Ecto neural progenitor cell (in vitro differentiated cells): ENCODE data around the gene ULBP1.
"Not testable (repeated sequence)": the region's sequence is repeated elsewhere in the genome, so short reads cannot be mapped to it uniquely, and the experiment has no call there.

Experiments used
- DNase-seq: peaks from one replicate; pipeline ENCODE4 v3.0.0-alpha.2; 2018; ENCODE audit warnings: low spot score

Gene ULBP1

GRCh38 chr6:149963462-149964307 lies at the start of gene ULBP1:
TSS of gene ULBP1 (plus strand) at chr6:149963943. CDS start at chr6:149964050, 107 bp downstream.
- peak; percentile 91 for DNase-seq

- DNase-seq, result no peak
Measured at GRCh38 chr6:149915970-149916865, 47.5 kb upstream of the ULBP1 start.

- DNase-seq, result no peak
Measured at GRCh38 chr6:149917679-149918078, 46.1 kb upstream of the ULBP1 start.

DNA sequence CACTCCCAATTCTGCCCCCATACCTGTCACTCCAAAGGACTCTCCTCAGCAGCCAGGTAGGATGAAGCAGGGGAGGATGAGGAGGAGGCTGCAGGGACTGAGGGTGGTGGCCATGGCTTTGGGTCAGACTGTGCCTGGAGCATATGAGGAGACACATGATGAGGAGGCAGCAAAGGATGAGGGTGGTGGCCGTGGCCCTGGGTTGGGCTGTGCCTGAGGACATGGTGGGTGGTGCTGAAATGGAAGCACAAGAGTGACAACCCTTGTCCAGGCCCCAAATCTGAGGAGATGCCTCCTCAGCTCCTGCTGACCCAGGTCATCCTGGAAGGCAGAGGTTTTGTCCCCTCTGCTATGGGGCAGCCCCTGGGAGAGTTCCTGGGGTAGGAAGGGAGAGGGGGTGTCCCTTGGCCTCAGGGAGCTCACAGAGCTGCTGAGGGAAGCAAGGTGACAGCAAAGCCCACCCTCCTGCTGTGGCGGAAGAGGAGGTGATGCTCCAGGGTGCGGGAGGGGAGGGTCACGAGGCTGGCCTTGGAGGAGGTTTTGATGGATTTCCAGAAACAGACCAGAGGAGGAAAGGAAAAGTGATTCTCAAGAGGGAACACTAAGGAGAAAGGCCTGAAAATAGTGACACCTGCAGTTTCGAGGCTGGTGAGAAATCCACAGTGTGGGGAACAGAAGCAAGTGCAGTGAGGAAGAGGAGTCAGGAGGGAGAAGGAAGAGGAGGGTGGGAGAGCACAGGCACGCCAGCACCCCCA lies 45.4 kb upstream of the ULBP1 start:
- DNase-seq, result no peak

GRCh38 chr6:149919126-149919833 lies 44.5 kb upstream of the ULBP1 start:
- not testable (repeated sequence) for DNase-seq

- no peak for DNase-seq
Measured at GRCh38 chr6:149919834-149920225, 43.9 kb upstream of the ULBP1 start.

DNA sequence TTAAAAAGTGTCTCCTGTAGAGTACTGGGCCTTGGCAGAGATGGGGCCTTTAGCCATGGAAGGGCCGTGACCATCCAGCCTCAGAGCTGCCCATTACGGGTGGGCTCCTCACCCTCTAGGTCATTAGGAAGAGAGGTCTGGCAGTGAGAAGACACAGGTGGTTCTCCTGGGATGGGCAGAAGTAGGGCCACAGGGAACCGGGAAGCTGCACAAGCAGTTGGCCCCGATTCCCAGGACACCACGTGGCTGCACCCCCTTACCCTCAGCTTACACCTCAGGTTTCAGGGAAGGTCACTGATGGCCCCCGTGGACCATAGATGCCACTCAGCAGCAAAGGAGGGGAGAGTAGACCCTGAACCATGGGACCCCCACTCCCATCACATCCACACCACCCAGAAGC lies 42.4 kb upstream of the ULBP1 start:
- no peak for DNase-seq

GRCh38 chr6:149922091-149922490 lies 41.7 kb upstream of the ULBP1 start:
- not testable (repeated sequence) for DNase-seq

DNA sequence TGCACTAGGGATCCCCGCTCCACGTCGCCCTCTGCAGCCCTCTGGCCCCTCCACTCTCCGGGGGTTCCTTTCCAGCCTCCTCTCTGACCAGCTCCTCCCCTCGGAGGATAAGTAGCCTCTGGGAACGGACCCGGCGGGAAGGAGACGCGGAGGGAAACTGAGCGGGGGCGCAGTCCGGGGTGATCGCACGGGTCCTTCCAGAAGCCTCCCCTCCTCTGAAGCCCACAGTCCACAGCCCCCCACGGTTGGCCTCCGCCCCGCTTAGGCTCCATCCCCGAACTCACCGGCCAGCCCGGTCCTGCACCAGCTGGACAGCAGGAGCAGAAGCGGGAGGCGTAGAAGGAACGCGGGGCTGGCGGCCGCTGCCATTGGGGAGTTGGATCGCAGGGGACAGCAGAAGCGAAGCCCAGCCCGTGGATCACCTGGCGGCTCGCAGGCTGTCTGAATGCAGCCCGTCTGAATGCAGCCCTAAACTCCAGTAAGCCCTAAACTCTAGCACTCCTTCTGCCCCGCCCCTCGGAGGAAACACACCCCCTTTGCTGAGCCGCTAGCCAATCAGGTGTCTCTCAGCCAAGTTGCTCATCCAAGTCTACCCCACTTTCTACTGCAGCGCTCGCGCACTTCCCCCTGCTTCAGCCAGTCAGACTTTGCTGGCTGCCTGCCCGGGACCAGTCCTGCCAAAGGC lies 41.0 kb upstream of the ULBP1 start, which contains the start of gene RAET1G:
Gene RAET1G (minus strand): TSS at position 480 of the 685 bp plus-strand sequence. CDS start 111 bp downstream, at position 369.
- peak; percentile 91 for DNase-seq

DNA sequence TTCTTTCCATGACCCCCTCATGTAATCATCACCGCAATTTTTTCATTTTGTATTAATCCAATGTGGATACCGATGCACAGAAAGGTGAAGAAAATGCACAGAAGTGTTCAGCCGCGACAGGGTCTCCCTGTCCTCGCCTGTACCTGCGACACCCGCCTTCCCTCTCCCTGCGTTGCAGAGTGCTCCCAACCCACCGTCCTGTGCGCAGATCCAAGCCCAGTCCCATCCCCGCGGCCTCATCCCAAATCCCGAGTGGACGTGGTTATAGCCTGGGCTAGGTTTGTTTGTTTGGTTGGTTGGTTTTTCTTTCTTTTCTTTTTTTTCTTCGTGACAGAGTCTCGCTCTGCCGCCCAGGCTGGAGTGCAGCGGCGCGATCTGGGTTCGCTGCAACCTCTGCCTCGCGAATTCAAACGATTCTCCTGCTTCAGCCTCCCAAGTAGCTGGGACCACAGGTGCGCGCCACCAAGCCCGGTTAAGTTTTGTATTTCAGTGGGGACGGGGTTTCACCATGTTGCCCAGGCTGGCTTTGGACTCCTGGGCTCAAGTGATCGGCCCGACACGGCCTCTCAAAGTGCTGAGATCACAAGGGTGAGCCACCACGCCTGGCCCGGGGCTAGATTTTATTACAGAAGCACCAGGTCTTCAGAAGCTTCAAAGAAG lies 40.3 kb upstream of the ULBP1 start:
- no peak for DNase-seq

DNA sequence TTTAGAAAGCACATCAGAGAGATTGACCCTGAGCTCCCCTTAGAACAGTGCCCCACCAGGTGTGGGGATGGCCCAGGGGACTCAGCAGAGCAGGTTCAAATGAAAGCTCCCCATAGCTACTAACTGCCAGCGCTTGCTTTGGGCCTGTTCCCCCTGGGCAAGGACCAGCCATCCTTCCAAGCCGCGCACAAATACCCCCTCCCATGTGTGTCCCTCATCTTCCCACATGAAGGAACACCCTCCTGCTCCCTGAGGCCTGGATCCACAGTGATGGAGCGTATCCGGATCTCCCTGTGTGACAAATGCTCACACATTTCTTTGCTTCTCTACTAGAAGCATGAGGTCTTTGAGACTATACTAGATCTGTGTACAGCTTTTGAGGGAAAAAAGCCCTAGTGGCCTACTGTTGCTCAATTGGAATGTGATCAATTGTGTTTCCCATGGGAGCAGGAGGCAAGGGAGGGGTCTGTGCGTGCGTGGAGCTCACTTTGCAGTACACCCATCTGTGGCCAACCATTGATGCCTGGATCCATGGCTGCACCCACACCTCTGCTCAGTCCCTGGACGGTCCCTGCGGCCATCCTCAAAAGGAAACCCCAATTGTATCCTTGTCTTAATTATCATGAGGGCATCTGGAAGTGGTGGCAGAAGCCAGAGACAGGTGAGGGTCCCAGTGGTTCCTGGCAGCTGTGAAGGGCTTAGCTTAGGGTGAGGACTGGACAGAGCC lies 39.4 kb upstream of the ULBP1 start:
- no peak for DNase-seq

GRCh38 chr6:149924933-149925252 lies 38.9 kb upstream of the ULBP1 start:
- no peak for DNase-seq

DNA sequence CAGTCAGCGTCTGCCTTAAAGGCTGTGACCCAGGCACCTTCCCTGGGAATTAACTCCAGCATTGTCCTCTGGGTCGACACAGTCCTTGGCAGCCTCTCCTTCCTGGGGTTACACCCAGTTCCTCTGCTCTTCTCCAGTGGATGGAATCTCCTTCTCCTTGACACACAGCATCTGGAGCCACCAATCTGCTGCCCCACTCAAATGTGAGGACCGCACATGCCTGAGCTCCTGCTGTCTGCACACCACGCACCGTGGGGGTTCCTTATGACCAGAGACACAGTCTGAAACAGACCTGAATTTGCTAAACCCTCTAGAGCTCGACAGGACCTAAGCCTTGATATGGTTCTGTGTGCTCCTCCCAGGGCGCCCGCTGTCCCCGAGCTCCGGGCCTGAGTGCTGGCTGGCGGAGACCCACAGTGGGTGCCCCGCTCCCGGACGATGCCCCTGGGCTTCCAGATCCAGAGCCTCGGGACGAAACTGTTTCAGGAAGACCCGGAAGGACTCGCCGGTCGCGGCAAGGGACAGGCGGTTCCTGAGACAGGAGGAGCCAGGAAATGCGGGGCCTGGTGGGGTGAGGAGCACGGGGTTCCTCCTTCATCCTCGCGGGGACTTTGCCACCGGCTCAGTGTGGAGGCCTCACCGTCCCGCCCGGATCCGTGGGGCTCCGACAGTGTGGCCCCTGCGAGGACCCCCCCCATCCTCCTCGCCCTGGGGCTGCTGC lies 38.3 kb upstream of the ULBP1 start:
- DNase-seq, result no peak

DNA sequence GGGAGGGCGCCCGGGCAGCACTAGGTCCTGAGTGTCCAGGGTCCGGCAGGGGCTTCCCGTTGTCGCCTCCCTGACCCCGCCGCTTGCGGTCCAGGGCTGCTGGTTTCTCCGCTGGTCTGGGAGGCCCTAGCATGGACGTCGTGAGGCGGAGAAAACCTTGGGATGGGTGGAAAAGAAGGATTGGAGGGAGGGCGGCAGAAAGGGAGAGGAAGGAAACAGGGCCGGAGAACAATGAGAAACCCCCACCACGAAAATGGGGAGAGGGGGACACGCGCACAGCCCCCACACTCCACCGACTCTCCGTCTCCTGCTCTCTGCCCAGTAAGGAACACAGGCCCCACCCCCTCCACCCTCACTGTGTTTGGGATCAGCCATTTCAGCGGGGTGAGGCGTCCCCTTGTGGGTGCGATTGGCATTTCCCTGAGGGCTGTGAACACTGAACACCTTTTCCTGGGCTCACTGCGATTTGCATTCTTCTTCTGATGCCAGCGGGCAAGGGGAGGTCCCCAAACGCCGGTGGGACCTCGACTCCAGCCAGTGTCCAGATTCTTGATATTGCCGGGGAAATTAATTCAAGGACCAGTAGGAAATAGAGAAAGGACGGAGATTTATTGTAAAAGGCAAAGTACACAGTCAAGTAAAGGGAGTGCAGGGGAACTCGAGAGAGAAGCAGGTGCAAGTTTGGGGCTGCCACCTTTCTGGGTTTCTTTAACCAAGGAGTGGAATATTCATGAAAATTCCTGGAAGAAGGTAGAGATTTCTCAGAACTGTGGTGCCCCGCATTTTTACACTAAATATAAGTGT lies 37.6 kb upstream of the ULBP1 start:
- DNase-seq, result peak; percentile 91

DNA sequence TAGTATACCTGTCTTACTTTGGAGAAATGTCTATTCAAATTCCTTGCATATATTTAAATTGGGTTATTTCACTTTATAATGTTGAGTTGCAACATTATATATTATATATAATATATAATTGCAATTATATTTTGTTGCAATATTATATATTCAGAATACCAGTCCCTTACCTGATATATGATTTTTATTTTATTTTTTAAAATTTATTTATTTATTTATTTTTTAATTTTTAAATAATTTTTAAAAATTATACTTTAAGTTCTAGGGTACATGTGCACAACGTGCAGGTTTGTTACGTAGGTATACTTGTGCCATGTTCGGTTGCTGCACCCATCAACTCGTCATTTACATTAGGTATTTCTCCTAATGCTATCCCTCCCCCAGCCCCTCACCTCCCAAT lies 36.7 kb upstream of the ULBP1 start:
- not testable (repeated sequence) for DNase-seq

DNA sequence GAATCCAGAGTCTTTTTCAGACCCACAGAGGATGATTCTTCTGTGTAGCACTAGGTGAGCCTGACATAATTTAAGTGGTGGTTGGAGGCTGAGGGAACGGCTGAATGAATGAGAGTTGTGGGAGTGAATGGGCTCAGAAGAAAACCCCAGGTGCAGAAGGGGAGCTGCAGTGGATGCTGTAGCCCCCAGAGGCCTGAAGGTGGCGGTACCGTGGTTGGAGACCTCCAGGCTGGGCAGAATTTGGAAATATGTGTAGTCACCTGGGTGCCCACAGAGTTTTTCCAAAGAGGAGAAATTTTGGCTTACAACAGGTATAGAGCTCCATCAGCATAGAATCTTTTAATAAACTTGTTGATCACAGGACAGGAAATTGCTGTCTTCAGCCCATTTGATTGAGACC lies 34.3 kb upstream of the ULBP1 start:
- no peak for DNase-seq

- DNase-seq, result no peak
Measured at GRCh38 chr6:149931501-149931900, 32.2 kb upstream of the ULBP1 start.

GRCh38 chr6:149933036-149933435 lies 30.7 kb upstream of the ULBP1 start:
- DNase-seq, result peak; percentile 29
